ENCODE results near the gene ZNF213.

ZNF213 gene

DNA sequence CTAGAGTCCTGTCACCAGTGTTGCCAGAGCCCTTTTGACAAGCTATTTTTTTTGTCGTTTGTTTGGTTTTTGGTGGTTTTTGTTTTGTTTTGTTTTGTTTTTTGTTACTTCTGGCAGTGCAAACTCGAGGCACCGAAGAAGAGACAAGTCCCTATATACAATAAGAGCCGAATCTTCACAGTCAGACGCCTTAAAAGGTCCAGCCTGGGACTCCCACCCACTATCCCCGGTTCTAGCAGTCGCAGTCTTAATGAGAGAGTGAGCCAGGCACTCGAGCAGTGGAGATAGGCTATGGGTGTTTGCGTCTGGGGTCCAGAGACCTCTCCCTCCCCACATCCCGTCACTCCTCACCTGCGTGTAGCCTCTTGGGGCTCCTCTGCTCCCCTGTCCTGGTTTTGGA lies 55.0 kb downstream of the ZNF213 start:
- ATAC-seq: no peak
- no peak for TF ChIP-seq TOX (CRISPR knock-in tag; IDR thresholded peaks at IDR 0.05; ENCODE audit: borderline replicate concordance)
- TF ChIP-seq, protein P1, sequence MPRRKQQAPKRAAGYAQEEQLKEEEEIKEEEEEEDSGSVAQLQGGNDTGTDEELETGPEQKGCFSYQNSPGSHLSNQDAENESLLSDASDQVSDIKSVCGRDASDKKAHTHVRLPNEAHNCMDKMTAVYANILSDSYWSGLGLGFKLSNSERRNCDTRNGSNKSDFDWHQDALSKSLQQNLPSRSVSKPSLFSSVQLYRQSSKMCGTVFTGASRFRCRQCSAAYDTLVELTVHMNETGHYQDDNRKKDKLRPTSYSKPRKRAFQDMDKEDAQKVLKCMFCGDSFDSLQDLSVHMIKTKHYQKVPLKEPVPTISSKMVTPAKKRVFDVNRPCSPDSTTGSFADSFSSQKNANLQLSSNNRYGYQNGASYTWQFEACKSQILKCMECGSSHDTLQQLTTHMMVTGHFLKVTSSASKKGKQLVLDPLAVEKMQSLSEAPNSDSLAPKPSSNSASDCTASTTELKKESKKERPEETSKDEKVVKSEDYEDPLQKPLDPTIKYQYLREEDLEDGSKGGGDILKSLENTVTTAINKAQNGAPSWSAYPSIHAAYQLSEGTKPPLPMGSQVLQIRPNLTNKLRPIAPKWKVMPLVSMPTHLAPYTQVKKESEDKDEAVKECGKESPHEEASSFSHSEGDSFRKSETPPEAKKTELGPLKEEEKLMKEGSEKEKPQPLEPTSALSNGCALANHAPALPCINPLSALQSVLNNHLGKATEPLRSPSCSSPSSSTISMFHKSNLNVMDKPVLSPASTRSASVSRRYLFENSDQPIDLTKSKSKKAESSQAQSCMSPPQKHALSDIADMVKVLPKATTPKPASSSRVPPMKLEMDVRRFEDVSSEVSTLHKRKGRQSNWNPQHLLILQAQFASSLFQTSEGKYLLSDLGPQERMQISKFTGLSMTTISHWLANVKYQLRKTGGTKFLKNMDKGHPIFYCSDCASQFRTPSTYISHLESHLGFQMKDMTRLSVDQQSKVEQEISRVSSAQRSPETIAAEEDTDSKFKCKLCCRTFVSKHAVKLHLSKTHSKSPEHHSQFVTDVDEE (CRISPR knock-in tag; IDR thresholded peaks at IDR 0.05): no peak
- no peak for TF ChIP-seq GLIS3 (CRISPR knock-in tag; IDR thresholded peaks at IDR 0.05)
- no peak for TF ChIP-seq ESRRG (CRISPR knock-in tag; IDR thresholded peaks at IDR 0.05)
- no peak for TF ChIP-seq ZNF8 (CRISPR knock-in tag; IDR thresholded peaks at IDR 0.05)
- TF ChIP-seq ZC3H10 (CRISPR knock-in tag; IDR thresholded peaks at IDR 0.05): no peak
- no peak for TF ChIP-seq SNAI2 (CRISPR knock-in tag; IDR thresholded peaks at IDR 0.05)
- TF ChIP-seq, protein P2, sequence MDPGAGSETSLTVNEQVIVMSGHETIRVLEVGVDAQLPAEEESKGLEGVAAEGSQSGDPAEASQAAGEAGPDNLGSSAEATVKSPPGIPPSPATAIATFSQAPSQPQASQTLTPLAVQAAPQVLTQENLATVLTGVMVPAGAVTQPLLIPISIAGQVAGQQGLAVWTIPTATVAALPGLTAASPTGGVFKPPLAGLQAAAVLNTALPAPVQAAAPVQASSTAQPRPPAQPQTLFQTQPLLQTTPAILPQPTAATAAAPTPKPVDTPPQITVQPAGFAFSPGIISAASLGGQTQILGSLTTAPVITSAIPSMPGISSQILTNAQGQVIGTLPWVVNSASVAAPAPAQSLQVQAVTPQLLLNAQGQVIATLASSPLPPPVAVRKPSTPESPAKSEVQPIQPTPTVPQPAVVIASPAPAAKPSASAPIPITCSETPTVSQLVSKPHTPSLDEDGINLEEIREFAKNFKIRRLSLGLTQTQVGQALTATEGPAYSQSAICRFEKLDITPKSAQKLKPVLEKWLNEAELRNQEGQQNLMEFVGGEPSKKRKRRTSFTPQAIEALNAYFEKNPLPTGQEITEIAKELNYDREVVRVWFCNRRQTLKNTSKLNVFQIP (CRISPR knock-in tag; IDR thresholded peaks at IDR 0.05; ENCODE audit: borderline replicate concordance, low read depth): no peak
- TF ChIP-seq, protein P3, sequence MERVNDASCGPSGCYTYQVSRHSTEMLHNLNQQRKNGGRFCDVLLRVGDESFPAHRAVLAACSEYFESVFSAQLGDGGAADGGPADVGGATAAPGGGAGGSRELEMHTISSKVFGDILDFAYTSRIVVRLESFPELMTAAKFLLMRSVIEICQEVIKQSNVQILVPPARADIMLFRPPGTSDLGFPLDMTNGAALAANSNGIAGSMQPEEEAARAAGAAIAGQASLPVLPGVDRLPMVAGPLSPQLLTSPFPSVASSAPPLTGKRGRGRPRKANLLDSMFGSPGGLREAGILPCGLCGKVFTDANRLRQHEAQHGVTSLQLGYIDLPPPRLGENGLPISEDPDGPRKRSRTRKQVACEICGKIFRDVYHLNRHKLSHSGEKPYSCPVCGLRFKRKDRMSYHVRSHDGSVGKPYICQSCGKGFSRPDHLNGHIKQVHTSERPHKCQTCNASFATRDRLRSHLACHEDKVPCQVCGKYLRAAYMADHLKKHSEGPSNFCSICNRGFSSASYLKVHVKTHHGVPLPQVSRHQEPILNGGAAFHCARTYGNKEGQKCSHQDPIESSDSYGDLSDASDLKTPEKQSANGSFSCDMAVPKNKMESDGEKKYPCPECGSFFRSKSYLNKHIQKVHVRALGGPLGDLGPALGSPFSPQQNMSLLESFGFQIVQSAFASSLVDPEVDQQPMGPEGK (CRISPR knock-in tag; IDR thresholded peaks at IDR 0.05; ENCODE audit: borderline replicate concordance): no peak
- no peak for TF ChIP-seq OSR1 (CRISPR knock-in tag; IDR thresholded peaks at IDR 0.05)
- TF ChIP-seq TCF4 (CRISPR knock-in tag; IDR thresholded peaks at IDR 0.05; ENCODE audit: borderline replicate concordance): no peak
- TF ChIP-seq, protein P4, sequence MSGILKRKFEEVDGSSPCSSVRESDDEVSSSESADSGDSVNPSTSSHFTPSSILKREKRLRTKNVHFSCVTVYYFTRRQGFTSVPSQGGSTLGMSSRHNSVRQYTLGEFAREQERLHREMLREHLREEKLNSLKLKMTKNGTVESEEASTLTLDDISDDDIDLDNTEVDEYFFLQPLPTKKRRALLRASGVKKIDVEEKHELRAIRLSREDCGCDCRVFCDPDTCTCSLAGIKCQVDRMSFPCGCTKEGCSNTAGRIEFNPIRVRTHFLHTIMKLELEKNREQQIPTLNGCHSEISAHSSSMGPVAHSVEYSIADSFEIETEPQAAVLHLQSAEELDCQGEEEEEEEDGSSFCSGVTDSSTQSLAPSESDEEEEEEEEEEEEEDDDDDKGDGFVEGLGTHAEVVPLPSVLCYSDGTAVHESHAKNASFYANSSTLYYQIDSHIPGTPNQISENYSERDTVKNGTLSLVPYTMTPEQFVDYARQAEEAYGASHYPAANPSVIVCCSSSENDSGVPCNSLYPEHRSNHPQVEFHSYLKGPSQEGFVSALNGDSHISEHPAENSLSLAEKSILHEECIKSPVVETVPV (CRISPR knock-in tag; IDR thresholded peaks at IDR 0.05): no peak
- no peak for TF ChIP-seq ZNF70 (CRISPR knock-in tag; IDR thresholded peaks at IDR 0.05)
- no peak for TF ChIP-seq CSDC2 (CRISPR knock-in tag; IDR thresholded peaks at IDR 0.05)

DNA sequence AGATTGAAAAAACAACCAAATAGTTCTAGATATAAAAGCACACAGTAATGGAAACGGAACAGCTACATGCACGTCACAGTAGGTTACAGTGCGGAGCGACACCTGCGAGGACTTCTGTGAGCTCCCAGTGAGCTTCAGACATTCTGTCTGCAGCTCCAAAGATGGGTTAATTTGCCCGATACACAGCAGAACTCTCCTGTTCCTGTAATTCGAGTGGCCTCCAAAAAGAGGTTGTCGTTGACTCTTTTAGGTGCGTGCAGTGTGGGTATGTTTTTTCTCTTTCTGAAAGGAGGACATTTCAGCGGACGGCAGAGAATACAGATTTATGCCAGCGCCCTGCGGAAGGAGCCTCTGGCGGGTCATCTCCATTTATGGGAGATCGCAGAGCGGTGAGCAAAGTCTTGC lies 56.1 kb downstream of the ZNF213 start:
- no peak for TF ChIP-seq TCF4 (CRISPR knock-in tag; IDR thresholded peaks at IDR 0.05; ENCODE audit: borderline replicate concordance)
- TF ChIP-seq ARNTL (CRISPR knock-in tag; IDR thresholded peaks at IDR 0.05; ENCODE audit: borderline replicate concordance, low read depth): no peak
- TF ChIP-seq CSDC2 (CRISPR knock-in tag; IDR thresholded peaks at IDR 0.05): no peak
- TF ChIP-seq ZFP30 (CRISPR knock-in tag; IDR thresholded peaks at IDR 0.05): no peak
- TF ChIP-seq BACH2 (CRISPR knock-in tag; IDR thresholded peaks at IDR 0.05; ENCODE audit: borderline replicate concordance): no peak
- TF ChIP-seq, protein P4 (CRISPR knock-in tag; IDR thresholded peaks at IDR 0.05): no peak
- no peak for TF ChIP-seq RARB (CRISPR knock-in tag; IDR thresholded peaks at IDR 0.05)
- no peak for TF ChIP-seq PPARA (CRISPR knock-in tag; IDR thresholded peaks at IDR 0.05; ENCODE audit: borderline replicate concordance)
- TF ChIP-seq, protein P5, sequence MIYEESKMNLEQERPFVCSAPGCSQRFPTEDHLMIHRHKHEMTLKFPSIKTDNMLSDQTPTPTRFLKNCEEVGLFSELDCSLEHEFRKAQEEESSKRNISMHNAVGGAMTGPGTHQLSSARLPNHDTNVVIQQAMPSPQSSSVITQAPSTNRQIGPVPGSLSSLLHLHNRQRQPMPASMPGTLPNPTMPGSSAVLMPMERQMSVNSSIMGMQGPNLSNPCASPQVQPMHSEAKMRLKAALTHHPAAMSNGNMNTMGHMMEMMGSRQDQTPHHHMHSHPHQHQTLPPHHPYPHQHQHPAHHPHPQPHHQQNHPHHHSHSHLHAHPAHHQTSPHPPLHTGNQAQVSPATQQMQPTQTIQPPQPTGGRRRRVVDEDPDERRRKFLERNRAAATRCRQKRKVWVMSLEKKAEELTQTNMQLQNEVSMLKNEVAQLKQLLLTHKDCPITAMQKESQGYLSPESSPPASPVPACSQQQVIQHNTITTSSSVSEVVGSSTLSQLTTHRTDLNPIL (CRISPR knock-in tag; IDR thresholded peaks at IDR 0.05; ENCODE audit: low read depth): no peak
- TF ChIP-seq ISL1 (CRISPR knock-in tag; IDR thresholded peaks at IDR 0.05): no peak
- TF ChIP-seq ZFP3 (CRISPR knock-in tag; IDR thresholded peaks at IDR 0.05): no peak
- no peak for TF ChIP-seq OSR1 (CRISPR knock-in tag; IDR thresholded peaks at IDR 0.05)
- TF ChIP-seq, protein P3 (CRISPR knock-in tag; IDR thresholded peaks at IDR 0.05; ENCODE audit: borderline replicate concordance): no peak
- no peak for TF ChIP-seq ZC3H10 (CRISPR knock-in tag; IDR thresholded peaks at IDR 0.05)
- TF ChIP-seq ESRRG (CRISPR knock-in tag; IDR thresholded peaks at IDR 0.05): no peak
- ATAC-seq: no peak
